HCT116 (cell line): ENCODE measurements around the gene GAS2L2. TPM values are rescaled to one million over a fixed set of nuclear protein-coding genes. Genes with fewer than 3 reads are reported as not detected.

ENCODE experiments used
- ATAC-seq: fragments of 200-7000 bp; cut with Tn5 transposase; 2 replicates; pipeline ENCODE4 v1.9.1; 2020; ENCODE audit warnings: mild to moderate bottlenecking, moderate library complexity
- BruUV-seq: library from RNA; stranded (reverse); fragments of 400-500 nt; replicated peaks from 2 replicates; lab custom pipeline; 2021; lab: Mats Ljungman, UMichigan
- CTCF ChIA-PET: fragments of 300-600 bp; sonication (Branson Sonifier 250); formaldehyde crosslinking; loops from one replicate; lab custom pipeline; 2021; ENCODE audit warnings: antibody characterized with exemption; lab: Charles Lee
- POLR2A ChIA-PET: fragments of 300-600, 350-600 bp; sonication (Branson Sonifier 250); formaldehyde crosslinking; loops from one replicate; lab custom pipeline; 2021; ENCODE audit warnings: antibody characterized with exemption; lab: Charles Lee
- RAD21 ChIA-PET, 2 experiments: fragments of 300-600 bp; sonication (Branson Sonifier 250); formaldehyde crosslinking; loops; one replicate each; lab custom pipeline; 2023; ENCODE audit warnings: low total read pairs in 2 of 2; ENCODE audit not compliant: uncharacterized antibody in 2 of 2, unreplicated experiment in 2 of 2, low non-redundant PET in 1 of 2; lab: Charles Lee
- DNase-seq: peaks from one replicate; pipeline ENCODE4 v3.0.0-alpha.2; 2010; ENCODE audit warnings: low read depth, low spot score
- H2AFZ ChIP-seq: fragments of 200-600 bp; shearing (Covaris generic), sonication (generic); 2 replicates; pipeline ENCODE4 v1.6.1; 2017; ENCODE audit warnings: low read depth, mixed run types, mixed read lengths, antibody characterized with exemption, low read length; ENCODE audit not compliant: poor library complexity, severe bottlenecking
- H3K27ac ChIP-seq: 2 replicates; pipeline ENCODE4 v1.5.1; 2012; ENCODE audit warnings: low read depth, low read length
- H3K27me3 ChIP-seq: fragments of 200-600 bp; sonication (generic); 2 replicates; pipeline ENCODE4 v1.6.1; 2016; ENCODE audit warnings: mixed run types, low read length, mixed read lengths; ENCODE audit not compliant: insufficient read depth
- H3K36me3 ChIP-seq, 2 experiments: fragments of 200-500 bp in 1 of 2; fragments of 200-600 bp in 1 of 2; sonication (Bioruptor generic) in 1 of 2; sonication (generic) in 1 of 2; 2 replicates each; pipeline versions ENCODE4 v1.5.1 to v1.6.1; 2014 to 2016; ENCODE audit warnings: low read length in 2 of 2, inconsistent platforms in 1 of 2, mixed read lengths in 1 of 2, mixed run types in 1 of 2; ENCODE audit not compliant: insufficient read depth in 2 of 2, control insufficient read depth in 1 of 2
- H3K4me1 ChIP-seq, 2 experiments: fragments of 200-600 bp in 1 of 2; sonication (generic) in 1 of 2; 2 replicates each; pipeline versions ENCODE4 v1.5.1 to v1.6.1; 2012 to 2017; ENCODE audit warnings: low read length in 2 of 2, inconsistent platforms in 1 of 2, mild to moderate bottlenecking in 1 of 2, mixed read lengths in 1 of 2, mixed run types in 1 of 2, moderate library complexity in 1 of 2; ENCODE audit not compliant: insufficient read depth in 2 of 2, control insufficient read depth in 1 of 2
- H3K4me2 ChIP-seq: fragments of 200-600 bp; sonication (generic); 2 replicates; pipeline ENCODE4 v1.6.1; 2017; ENCODE audit warnings: mixed run types, low read length, mixed read lengths
- H3K4me3 ChIP-seq, 2 experiments: fragments of 200-600 bp in 1 of 2; sonication (generic) in 1 of 2; replicated peaks in 1 of 2; 2 replicates each; pipeline ENCODE4 v1.5.1; 2011 to 2016; ENCODE audit warnings: low read length in 2 of 2, control low read depth in 1 of 2, low read depth in 1 of 2, mild to moderate bottlenecking in 1 of 2, mixed read lengths in 1 of 2, mixed run types in 1 of 2
- H3K79me2 ChIP-seq: fragments of 200-600 bp; sonication (generic); 2 replicates; pipeline ENCODE4 v1.6.1; 2017; ENCODE audit warnings: mild to moderate bottlenecking, mixed run types, low read length, moderate library complexity, mixed read lengths; ENCODE audit not compliant: insufficient read depth
- H3K9ac ChIP-seq: fragments of 200-600 bp; sonication (generic); 2 replicates; pipeline ENCODE4 v1.6.1; 2016; ENCODE audit warnings: low read length, mixed read lengths
- H3K9me2 ChIP-seq: fragments of 200-600 bp; sonication (generic), shearing (Covaris generic); 2 replicates; pipeline ENCODE4 v1.6.1; 2017; ENCODE audit warnings: mixed run types, mild to moderate bottlenecking, moderate library complexity; ENCODE audit not compliant: insufficient read depth
- H3K9me3 ChIP-seq, 2 experiments: fragments of 200-500 bp in 1 of 2; fragments of 200-600 bp in 1 of 2; sonication (Bioruptor generic) in 1 of 2; sonication (generic) in 1 of 2; 2 replicates each; pipeline ENCODE4 v1.6.1; 2014 to 2017; ENCODE audit warnings: low read length in 2 of 2, mixed read lengths in 2 of 2, inconsistent platforms in 1 of 2, low read depth in 1 of 2, mild to moderate bottlenecking in 1 of 2, mixed run types in 1 of 2, moderate library complexity in 1 of 2; ENCODE audit not compliant: control insufficient read depth in 1 of 2, insufficient read depth in 1 of 2
- H4K20me1 ChIP-seq: fragments of 200-600 bp; sonication (generic), shearing (Covaris generic); 2 replicates; pipeline ENCODE4 v1.6.1; 2017; ENCODE audit warnings: mixed run types, mild to moderate bottlenecking, moderate library complexity; ENCODE audit not compliant: insufficient read depth
- CEBPB ChIP-seq: IDR thresholded peaks from 2 replicates; pipeline ENCODE4 v1.6.1; 2012; ENCODE audit warnings: low read depth
- CTCF ChIP-seq, 3 experiments: fragments of 200-600 bp in 1 of 3; sonication (generic) in 1 of 3; IDR thresholded peaks in 2 of 3; conservative IDR thresholded peaks in 1 of 3; 2 replicates each; pipeline ENCODE4 v1.5.1; 2012 to 2017; ENCODE audit warnings: low read depth in 2 of 3, low read length in 2 of 3, antibody characterized with exemption in 1 of 3, borderline replicate concordance in 1 of 3, control low read depth in 1 of 3, mild to moderate bottlenecking in 1 of 3, mixed read lengths in 1 of 3, mixed run types in 1 of 3, moderate library complexity in 1 of 3; ENCODE audit not compliant: insufficient read depth in 1 of 3
- EGR1 ChIP-seq: IDR thresholded peaks from 2 replicates; pipeline ENCODE4 v1.6.1; 2012; ENCODE audit warnings: low read depth
- MAX ChIP-seq: IDR thresholded peaks from 2 replicates; pipeline ENCODE4 v1.6.1; 2012
- POLR2AphosphoS5 ChIP-seq: IDR thresholded peaks from 2 replicates; pipeline ENCODE4 v1.6.1; 2011; ENCODE audit warnings: mild to moderate bottlenecking, low read depth, low read length, moderate library complexity
- SP1 ChIP-seq: IDR thresholded peaks from 2 replicates; pipeline ENCODE4 v1.6.1; 2012; ENCODE audit warnings: low read depth
- SRF ChIP-seq: IDR thresholded peaks from 2 replicates; pipeline ENCODE4 v1.6.1; 2012; ENCODE audit warnings: low read depth
- YY1 ChIP-seq: IDR thresholded peaks from 2 replicates; pipeline ENCODE4 v1.6.1; 2011; ENCODE audit warnings: low read length, low read depth, moderate library complexity, mild to moderate bottlenecking; ENCODE audit not compliant: insufficient replicate concordance; ENCODE audit errors: extremely low read depth
- ZBTB33 ChIP-seq: IDR thresholded peaks from 2 replicates; pipeline ENCODE4 v1.6.1; 2011; ENCODE audit warnings: mild to moderate bottlenecking, low read length, moderate library complexity; ENCODE audit not compliant: insufficient replicate concordance; ENCODE audit errors: extremely low read depth
- intact Hi-C: fragments of 100-400 bp; cut with micrococcal nuclease; formaldehyde crosslinking; loops from 2 replicates; pipeline ENCODE4 v1.10.0; 2022
- total RNA-seq: library from RNA; stranded (reverse); gene quantifications from one replicate; pipeline ENCODE4 v1.2.1, GENCODE V29; 2021; ENCODE audit not compliant: unreplicated experiment

The GAS2L2 gene
- total RNA-seq, 1 experiment from 2014 or later = not detected

GRCh38 chr17:35709874-35710273 lies 43.2 kb downstream of the GAS2L2 start:
- Histone ChIP-seq H3K79me2 (0 out of 2 replicates have a peak, but pooled peaks cover 2% of the 10 kb centered on the region), H3K9me2 (no peaks in the 10 kb centered on the region), H3K4me1 (no peaks in the 10 kb centered on the region), H3K27me3 (no peaks in the 10 kb centered on the region), H3K36me3 (peaks cover 7 to 30% of the 10 kb centered on the region in 2 experiments), H3K4me2 (no peak overlapping the region), H4K20me1 (no peaks in the 10 kb centered on the region; the same call in 1 of the 2 replicates), H3K4me3 (no peak overlapping the region), H3K9me3 (no peaks in the 10 kb centered on the region), H3K9ac (no peak overlapping the region), H2AFZ (no peak overlapping the region), H3K27ac (no peak overlapping the region)
- ATAC-seq = no peak
- BruUV-seq = no TSS peak
- CTCF ChIA-PET = no interaction called here
- POLR2A ChIA-PET = no interaction called here
- TF ChIP-seq CTCF (IDR thresholded peaks at IDR 0.05 in 2 of 3, conservative IDR thresholded peaks at IDR 0.05 in 1 of 3; ENCODE audit: borderline replicate concordance in 1 of 3, insufficient read depth in 1 of 3, low read depth in 2 of 3, low read length in 2 of 3) (no peak), EGR1 (no peak), CEBPB (peak; percentile 59), MAX (no peak), YY1 (no peak), SP1 (no peak)
- intact Hi-C loops = no loop called here
- RAD21 ChIA-PET = no interaction called here
- peak; percentile 7 for DNase-seq

GRCh38 chr17:35708951-35709350 lies 44.1 kb downstream of the GAS2L2 start:
- ChIA-PET POLR2A (no interaction called here), CTCF (no interaction called here), RAD21 (no interaction called here)
- Histone ChIP-seq H3K4me2 (no peak overlapping the region), H3K36me3 (peaks cover 7 to 30% of the 10 kb centered on the region in 2 experiments), H4K20me1 (no peaks in the 10 kb centered on the region; the same call in 1 of the 2 replicates), H3K27ac (no peak overlapping the region), H3K4me1 (no peaks in the 10 kb centered on the region), H3K4me3 (no peak overlapping the region), H2AFZ (no peak overlapping the region), H3K9me3 (no peaks in the 10 kb centered on the region), H3K79me2 (0 out of 2 replicates have a peak, but pooled peaks cover 2% of the 10 kb centered on the region), H3K9me2 (no peaks in the 10 kb centered on the region), H3K9ac (no peak overlapping the region), H3K27me3 (no peaks in the 10 kb centered on the region)
- intact Hi-C loops = no loop called here
- TF ChIP-seq POLR2AphosphoS5 (no peak), SRF (no peak), ZBTB33 (no peak), CEBPB (no peak)
- no peak for ATAC-seq
- no peak for DNase-seq
- BruUV-seq = no TSS peak
